EL (cell line): Measurements from ENCODE around the gene CRADD.
"Not testable (repeated sequence)": the region's sequence is repeated elsewhere in the genome, so short reads cannot be mapped to it uniquely, and the experiment has no call there.

Experiments used
- DNase-seq: peaks from one replicate; pipeline ENCODE4 v3.0.0-alpha.2; 2016

The CRADD gene

DNA sequence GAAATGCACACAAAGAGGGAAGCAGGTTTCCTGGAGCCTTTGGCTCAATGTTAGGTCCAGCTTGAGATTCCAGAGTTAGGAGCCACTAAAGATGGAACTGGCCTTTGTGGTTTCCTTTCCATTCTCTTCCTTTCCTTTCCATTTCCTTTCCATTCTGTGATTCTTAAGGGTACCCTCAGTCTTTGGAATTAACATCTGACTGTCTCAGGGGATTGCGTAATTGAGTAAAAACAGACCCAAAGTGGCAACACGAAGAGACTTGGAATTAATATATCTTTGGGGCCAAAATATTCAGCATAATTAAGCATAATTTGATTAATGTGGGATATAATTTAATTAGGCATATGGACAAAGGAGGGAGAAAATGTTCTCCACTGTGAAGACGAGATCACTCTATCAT lies 205.6 kb downstream of the CRADD start:
- no peak for DNase-seq

GRCh38 chr12:93883436-93884154 lies 206.4 kb downstream of the CRADD start:
- peak; percentile 91 for DNase-seq

- peak; percentile 45 for DNase-seq
Measured at GRCh38 chr12:93884794-93885460, 207.8 kb downstream of the CRADD start.

DNA sequence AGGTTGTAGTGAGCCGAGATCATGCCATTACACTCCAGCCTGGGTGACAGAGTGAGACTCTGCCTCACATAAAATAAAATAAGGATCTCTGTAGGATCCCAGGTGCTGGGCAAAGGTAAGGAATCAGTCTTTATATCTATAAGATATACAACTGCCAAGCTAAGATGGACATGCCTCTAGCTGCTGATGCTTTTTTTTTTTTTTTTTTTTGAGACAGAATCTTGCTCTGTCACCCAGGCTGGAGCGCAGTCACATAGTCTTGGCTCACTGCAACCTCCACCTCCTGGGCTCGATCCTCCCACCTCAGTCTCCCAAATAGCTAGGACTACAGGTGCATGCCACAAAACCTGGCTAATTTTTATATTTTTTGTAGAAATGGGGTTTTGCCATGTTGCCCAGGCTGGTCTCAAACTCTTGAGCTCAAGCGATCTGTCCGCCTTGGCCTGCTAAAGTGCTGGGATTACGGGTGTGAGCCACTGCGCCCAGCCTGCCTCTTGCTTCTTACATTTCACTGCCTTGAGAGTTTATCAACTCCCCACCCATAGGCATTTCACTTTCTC lies 208.9 kb downstream of the CRADD start:
- not testable (repeated sequence) for DNase-seq

- peak; percentile 83 for DNase-seq
Measured at GRCh38 chr12:93886533-93887511, 209.6 kb downstream of the CRADD start.

GRCh38 chr12:93888964-93889363 lies 211.8 kb downstream of the CRADD start:
- DNase-seq: no peak

- no peak for DNase-seq
Measured at GRCh38 chr12:93889516-93890212, 212.5 kb downstream of the CRADD start.

DNA sequence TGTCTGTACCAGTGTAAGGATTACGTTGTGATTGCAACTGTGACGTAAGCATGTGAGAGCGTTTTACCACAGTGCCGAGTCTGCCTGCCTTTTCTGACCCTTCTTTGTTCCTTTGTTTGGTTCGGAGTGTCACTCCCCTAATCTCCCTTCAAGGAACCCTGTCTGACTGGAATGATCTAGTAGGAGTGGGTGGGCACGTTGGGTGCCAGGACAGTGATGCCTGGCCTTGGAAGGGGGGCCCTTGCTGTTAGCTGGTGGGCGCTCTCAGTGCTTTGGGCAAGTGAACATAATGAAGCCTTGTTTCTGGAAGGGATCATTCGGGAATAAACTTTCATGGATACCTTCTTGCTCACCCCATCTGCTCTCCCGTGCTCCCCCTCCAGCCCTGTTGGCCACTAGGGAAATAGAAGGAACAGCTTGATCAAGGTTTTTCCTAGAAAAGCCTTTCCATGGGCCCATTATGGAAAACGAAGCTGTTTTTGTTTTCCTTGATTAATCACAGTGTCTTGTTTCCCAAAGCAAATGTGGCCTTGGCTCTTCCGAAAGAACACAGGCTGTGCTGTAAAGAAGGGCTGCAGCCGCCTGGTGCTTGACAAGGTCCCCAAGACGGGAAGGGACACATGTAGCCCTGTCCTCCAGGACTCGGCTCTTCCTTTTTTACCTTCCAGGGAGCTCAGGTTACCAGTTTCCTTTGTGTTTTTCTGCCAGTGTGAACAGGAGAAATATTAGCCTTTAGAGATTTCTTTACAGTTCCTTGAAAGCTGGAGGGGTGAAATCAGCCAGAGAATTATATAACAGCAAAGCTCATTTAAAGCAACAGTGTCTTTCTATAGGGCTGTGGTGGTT lies 215.5 kb downstream of the CRADD start:
- no peak for DNase-seq

DNA sequence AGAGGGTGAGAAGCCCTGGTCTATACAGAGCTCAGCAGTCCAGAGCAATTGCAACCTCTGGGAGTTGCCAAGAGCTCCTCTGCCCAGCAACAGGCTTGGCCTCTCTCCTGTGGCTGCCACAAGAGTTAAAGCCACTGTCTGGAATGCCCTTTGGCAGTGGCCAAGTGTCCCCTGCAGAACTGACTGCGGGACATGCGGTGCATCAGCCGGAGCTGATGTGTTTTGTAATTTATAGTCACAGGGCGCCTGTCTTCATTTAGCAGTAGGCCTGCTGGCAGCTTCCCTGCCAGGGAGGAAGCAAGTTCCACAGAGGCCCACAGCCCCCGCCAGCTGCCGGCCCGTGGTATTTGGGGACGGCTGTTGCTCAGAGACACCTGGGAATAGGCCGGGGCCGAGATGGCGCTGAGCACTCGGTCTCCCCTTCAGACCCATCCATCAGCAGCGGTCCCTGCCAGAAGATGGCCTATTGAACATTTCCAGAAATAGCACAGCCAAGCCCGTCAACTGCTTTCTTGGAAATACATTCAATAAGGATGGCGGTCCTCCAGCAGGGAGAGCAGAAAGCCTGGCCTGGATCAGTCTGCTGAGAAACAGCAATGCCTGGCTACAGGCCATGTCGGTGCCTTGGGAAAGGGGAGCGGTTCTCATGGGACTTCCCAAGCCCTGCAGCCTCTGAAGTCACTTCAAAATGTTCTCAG lies 217.4 kb downstream of the CRADD start:
- no peak for DNase-seq

- DNase-seq: peak; percentile 32
Measured at GRCh38 chr12:93895089-93895445, 217.9 kb downstream of the CRADD start.

DNA sequence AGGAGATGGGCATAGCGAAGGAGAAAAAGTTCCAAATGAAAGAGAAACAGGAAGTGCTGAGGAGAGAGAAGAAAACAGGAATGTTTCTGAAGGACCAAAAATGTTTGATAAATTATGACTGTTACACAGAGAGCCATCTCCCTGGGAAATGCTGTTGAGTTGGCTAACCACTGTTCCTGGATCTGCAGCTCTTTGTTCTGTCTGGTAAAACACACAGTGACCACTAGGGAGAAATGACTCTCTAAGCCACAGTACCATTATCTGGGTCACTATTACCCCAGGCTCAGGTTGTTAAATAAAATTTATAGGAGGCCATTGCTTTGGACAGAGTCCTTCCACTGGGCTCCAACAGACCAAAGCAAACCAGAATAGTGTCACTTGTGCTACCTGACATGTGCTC lies 219.3 kb downstream of the CRADD start:
- DNase-seq: no peak

DNA sequence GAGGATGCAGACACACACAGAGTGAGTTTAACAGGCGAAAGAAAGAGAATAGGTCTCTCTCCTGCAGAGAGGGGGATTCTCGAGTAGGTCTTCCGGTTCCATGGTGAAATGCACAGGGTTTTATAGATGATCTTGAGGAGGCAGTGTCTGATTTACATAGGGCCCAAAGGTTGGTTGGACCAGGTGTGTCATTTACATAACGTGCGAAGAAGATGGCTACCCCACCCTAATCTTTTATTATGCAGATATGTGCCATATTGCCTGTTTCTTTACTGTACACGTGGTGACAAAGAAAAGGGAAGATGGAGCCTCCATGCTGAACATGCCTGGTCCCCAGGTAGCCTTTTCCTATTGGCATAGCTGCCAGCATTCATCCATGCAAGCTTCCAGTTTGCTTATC lies 219.8 kb downstream of the CRADD start:
- no peak for DNase-seq

DNA sequence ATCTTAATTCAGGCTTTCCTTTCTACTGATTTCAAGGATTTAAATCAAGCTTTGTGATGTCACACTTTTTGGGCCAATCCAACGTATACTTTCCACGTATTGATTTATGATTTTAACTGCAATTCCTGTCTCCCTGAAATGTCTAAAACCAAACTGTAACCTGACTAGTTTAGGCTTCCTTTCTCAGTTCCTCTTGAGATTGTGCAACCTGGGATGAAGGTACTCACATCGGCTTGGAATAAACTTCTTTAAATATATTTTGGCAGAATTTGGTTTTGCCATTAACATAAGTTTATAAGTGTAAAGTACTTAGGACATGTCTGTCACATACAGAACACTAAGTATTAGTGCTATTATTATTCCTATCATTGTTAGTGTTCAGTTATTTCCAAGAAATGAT lies 224.6 kb downstream of the CRADD start:
- no peak for DNase-seq

DNA sequence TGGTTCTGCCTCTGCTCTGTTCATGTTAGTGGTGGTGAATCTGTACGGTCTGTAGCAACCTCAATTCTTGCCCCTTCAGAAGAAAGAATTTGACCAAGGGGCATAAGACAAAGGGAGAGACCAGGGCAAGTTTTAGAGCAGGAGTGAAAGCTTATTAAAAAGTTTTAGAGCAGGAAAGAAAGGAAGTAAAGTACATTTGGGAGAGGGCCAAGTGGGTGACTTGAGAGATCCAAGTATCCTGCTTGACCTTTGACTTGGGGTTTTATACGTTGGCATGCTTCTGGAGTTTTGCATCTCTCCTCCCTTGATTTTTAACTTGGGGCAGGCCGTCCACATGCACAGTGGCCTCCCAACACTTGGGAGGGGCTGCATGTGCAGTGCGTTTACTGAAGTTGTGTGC lies 225.0 kb downstream of the CRADD start:
- no peak for DNase-seq

DNA sequence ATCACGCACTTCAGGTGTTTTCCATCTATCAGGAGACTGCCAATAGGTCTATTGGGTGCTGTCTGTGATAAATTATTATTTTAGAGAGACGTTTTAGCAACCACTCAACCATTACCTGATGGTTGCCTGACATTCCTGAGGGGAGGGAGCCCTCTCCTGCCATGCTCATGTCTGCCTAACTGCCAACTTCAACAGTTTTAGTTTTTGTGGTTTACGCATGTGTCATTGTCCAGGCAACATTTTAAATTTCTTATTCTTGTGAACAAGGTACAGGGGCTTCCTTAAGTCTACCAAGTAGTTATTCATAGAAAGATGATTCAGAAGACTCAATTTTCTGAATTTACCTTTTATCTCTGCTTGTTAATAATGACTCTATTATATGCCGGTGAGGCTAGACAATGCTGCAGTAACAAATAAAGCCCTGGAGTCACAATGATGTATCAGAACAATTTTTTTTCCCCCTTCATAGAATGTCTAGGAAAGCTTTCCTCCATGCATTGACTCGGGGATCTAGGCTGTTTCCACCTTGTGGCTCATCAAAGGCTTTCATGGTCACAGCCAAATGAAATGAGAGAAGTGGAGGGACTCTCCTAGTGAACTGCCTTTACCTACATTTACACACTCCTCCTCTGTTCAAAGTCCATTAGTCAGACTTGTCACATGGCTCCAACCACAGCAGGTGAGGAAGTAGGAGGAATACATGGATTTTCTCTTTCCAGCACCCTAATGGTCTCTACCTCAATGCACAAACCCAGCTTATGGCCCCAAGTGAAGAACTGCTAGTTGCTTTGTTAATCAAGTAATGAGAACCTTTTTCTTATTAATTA lies 225.8 kb downstream of the CRADD start:
- DNase-seq: no peak

- no peak for DNase-seq
Measured at GRCh38 chr12:93904124-93904523, 226.9 kb downstream of the CRADD start.

DNA sequence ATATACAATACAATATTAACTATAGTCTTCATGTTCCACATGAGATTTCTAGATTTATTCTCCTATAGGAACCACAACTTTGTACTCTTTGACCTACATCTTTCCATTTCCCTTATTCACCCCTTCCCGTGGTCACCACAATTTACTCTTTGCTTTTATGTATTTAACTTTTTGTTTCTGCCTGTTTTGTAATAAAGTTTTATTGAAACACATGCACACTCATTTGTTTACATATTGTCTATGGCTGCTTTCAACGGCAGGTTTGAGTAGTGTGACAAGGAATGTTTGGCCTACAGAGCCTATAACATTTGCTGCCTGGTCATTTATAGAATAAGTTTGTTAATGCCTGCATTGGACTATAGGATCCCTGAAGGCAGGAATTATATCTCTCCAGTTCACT lies 231.1 kb downstream of the CRADD start:
- no peak for DNase-seq

DNA sequence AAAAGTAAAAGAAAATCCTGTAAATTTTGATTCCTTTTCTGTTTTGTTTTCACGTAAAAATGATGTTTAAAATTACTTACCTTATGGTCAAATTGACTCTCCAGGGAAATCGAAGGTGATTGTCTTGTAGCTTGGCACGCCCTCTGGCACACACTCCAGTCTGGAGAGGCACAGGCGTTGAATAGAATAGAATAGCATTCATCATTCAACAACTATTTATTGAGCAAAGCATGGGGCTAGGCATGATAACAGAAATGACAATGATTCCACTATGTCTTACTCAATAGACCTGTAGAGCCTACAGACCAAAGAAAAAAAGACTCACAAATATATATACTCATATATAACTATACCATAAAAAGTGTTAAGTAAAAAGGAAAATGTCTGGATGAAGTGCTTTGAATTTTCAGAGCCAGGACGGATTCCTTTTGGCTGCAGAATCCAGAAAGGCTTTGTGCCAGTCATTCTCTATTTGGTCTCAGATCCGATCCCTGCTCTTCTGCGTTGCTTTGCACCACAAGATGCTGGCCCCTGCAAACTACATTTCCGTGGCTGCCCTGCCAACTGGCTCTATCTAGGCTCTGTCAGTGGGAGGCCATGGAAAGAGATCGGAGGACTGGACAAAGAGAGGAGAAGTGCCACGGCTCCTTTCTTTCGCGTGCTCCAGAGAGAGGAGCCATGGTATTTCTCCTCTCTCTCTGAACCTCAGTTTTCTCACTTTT lies 231.8 kb downstream of the CRADD start:
- DNase-seq: peak; percentile 25

GRCh38 chr12:93911396-93911795 lies 234.2 kb downstream of the CRADD start:
- no peak for DNase-seq
